Activated CD8-positive, alpha-beta memory T cell treated with anti-CD3 and anti-CD28 coated beads, Interleukin-2, amount 50 U/mL, for 1 hour (primary cell): ENCODE data around the gene AK8.

ENCODE experiments used
- DNase-seq: peaks from one replicate; pipeline ENCODE4 v3.0.0-alpha.2; 2020; ENCODE audit errors: extremely low read depth

Gene AK8

GRCh38 chr9:132825430-132825829, 52.7 kb downstream of the AK8 start:
- no peak for DNase-seq

DNA sequence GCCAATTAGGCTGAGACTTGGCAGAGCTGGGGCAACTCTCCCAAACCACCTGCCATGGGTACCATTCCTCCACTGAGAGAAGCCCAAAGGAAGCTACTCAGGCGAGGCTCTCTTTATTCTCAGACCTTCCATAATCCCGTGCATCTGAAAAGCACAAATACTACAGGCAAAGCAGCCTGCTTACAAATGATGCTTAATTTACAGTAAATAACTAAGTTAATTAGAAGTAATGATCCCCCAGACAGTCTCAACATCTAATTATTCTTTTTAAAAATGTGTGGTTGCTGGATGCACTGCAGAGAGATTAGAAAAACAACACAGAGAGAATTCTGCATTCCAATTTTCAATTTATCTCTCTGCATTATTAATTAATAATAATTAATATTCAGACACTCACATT, 53.1 kb downstream of the AK8 start:
- no peak for DNase-seq

DNA sequence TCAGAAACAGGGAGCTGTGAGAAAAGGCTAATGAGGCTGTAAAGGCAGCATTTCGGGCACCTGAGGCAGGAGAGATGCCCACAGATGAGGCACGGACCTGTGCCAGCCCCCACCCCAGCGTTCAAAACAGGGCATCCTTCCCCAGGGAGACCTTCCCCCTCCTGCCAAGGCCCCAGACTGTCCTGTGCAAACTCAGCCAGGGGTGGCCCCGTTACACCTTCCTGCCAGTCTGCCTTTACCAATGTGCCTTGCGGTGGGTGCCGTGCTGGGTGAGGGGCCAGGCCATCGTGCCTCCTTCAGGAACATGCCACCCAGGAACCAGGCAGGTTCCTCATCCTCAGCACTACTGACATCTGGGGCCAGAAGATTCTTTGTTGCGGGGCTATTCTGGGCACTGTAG, 53.9 kb downstream of the AK8 start:
- no peak for DNase-seq

DNA sequence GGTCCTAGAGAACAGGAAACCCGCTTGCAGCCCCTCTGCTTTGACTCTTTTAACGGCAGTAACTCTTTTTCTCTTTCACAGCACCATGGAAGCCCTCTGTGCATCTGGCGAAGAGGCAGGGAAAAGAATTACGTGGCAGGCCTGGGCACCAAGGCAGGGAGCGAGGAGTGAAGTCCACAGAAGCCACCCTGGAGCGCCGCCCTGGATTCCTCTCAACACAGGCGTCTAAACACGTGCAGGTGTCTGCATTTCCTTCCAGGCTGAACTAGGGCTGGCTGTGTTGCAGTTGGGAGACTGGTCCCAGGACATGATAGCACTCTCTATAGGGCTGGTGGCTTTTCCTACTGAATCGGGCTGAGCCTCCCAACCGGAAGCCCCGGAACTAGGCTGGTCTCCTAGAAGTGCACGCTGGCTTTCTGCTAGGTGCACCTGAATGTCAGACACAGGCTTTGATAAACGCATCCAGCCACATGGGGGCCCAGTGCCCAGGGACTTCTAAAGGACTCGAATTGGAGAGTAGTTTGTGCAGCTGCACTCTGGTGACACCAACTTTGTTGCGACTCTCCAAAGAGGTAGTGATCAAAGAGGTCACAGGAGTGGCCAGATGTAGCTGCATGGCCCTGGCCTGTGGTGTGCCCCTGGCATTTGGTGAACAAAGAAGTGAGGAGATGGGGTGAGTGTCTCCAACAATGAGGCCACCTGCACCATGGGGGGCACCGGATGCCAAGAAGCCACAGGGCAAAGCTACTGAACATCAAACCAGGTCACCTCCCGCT, 54.5 kb downstream of the AK8 start:
- no peak for DNase-seq

- no peak for DNase-seq
Observed at GRCh38 chr9:132820169-132820944, 57.7 kb downstream of the AK8 start.

DNA sequence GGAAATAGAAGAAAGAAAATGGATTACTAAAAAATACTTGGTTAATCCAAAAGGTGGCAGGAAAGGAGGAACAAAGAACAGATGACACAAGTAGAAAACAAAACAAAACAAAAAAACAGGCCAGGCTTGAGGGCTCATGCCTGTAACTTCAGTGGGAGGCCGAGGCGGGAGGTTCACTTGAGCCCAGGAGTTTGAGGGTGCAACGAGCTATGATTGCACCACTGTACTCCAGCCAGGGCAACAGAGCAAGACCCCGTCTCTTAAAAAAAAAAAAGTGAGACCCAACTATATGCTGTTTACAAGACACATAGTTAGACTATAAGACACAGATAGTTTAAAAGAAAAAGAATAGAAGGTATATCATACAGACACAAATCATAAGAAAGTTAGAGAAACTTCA, 59.5 kb downstream of the AK8 start:
- DNase-seq: no peak

GRCh38 chr9:132814937-132815336, 63.1 kb downstream of the AK8 start:
- no peak for DNase-seq

- no peak for DNase-seq
Observed at GRCh38 chr9:132813115-132813771, 64.8 kb downstream of the AK8 start.

GRCh38 chr9:132811985-132812384, 66.1 kb downstream of the AK8 start:
- no peak for DNase-seq

- no peak for DNase-seq
Observed at GRCh38 chr9:132810314-132810713, 67.8 kb downstream of the AK8 start.

- no peak for DNase-seq
Observed at GRCh38 chr9:132809677-132810271, 68.3 kb downstream of the AK8 start.

- DNase-seq: no peak
Observed at GRCh38 chr9:132808645-132809044, 69.4 kb downstream of the AK8 start.

GRCh38 chr9:132806723-132807421, 71.2 kb downstream of the AK8 start:
- no peak for DNase-seq

GRCh38 chr9:132806306-132806705, 71.8 kb downstream of the AK8 start:
- no peak for DNase-seq

- DNase-seq: no peak
Observed at GRCh38 chr9:132804576-132805295, 73.3 kb downstream of the AK8 start.

DNA sequence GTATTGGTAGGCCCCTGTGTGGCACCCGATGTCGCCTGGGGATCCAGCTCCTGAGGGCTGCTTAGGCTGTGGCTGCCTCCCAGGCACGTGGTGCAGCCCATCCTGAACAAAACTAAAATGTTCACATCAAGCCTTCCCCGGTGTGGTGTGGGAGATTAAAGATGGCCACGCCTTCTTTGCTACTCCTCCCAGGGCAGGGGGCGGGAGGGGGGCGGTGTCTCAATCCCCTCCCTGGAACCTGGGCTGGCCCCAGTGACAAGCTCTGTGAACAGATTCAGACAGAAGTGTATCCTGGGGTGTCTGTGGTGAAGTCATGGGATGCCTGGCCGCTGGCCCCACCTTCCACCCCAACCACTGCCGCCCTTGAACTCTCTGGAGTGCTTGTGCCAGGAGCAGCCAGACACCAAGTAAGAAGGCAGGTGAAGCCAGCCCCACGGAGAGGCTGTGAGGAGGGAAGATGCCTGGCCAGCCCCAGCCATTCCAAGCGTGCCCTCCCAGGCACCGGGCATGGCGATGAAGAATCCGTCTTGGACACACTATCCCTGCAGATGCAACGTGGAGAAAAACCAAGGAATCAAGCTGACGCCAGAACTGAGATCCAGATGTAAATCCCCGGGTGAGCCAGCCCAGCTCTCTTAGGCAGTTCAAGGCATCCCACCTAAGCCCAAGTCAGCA, 75.8 kb downstream of the AK8 start:
- DNase-seq: no peak

- no peak for DNase-seq
Observed at GRCh38 chr9:132801659-132802058, 76.4 kb downstream of the AK8 start.

GRCh38 chr9:132800038-132800648, 77.9 kb downstream of the AK8 start:
- peak; percentile 24 for DNase-seq

DNA sequence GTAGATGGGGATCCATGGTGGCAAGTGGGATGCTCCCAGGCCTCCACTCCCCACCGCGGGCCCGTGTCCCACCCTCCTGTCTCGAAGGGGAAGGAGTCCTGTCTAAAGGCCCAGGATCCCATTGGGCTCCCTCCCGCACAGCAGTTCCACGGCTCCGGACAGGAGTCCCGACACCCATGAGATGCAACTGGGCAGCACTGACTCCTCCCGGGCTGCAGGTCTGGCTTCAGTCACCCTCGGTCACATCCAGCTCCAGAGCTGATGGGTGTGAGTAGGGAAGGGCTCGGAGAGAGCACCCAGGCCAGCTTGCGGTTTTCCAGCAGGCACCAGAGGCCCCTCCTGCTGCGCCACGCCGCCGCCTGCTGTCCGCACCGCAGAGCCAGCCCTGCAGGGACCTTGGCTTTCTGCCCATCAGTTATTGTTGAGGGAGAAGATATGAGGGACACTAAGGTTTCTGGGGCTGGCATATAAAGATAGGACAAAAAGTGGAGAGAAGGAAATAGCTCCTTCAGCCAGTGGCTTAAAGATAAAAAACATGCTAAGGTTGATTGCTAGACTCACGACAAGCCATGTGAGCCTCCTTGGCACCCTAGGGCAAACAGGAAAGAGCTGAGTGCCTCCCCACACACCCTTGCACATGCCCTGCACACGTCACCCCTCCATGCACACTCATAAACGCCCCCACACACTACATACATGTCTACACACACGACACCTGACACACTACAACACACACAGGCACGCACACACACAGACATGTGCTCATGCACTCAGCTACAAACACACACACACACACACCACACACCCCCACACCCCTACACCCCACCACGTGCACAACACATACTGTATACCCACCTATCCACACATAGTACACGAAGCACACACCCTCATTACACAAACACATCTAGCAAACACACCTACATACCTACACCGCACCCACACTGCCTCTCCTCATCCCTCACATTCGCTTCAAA, 79.0 kb downstream of the AK8 start:
- DNase-seq: no peak
